Measurements from ENCODE around the gene LRRC18. TPM values are rescaled to one million over a fixed set of nuclear protein-coding genes. Genes with fewer than 3 reads are reported as not detected.

Gene LRRC18
- total RNA-seq, 1 experiment from 2014 or later, result not detected

DNA sequence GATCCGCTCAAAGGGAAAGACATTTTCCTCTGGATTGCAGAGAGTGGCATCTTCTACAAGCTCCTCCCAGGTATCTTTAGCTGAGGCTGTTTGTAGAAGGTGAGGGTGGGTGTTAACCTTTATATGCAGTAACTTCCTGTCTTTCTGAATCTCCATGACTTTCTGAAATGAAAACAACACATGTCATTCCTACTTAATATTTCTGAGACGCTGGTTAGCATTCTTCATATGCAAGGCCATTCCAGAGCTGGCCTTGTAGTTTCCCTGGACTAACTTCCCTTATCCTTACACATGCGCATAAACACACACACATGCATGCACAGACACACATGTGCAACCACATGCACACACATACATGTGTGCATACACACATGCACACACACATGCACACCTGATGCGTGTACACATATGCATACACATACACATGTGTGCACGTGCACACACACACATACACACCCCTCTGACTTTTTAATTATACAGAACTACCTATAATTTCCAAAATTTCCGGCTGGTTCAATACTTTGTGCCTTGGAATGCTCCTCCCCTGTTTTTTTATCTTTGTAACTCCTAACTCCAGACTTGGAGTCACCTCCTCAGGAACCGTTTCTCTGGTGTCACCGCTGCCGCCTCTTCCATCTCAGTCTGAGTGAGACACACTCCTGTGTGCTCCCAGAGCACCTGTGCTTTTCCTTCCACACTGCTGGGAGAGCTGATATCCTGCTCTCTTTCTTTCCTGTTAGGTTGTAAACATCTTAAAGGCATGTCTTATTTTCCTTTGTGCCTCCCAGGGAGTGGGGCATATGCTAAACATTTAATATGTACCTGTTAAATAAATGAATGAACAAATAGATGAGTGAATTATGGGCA, 55.2 kb downstream of the LRRC18 start:
- Histone ChIP-seq H3K27me3 (no peaks in the 10 kb centered on the region), H3K4me1 (no peaks in the 10 kb centered on the region), H3K4me3 (no peak overlapping the region), H3K9me3 (replicated peaks) (no peaks in the 10 kb centered on the region), H3K36me3 (no peaks in the 10 kb centered on the region), H3K27ac (no peak overlapping the region)
- no peak for DNase-seq

- Histone ChIP-seq H3K27me3 (no peaks in the 10 kb centered on the region), H3K4me3 (no peak overlapping the region), H3K36me3 (no peaks in the 10 kb centered on the region), H3K27ac (no peak overlapping the region), H3K9me3 (replicated peaks) (no peaks in the 10 kb centered on the region), H3K4me1 (no peaks in the 10 kb centered on the region)
- DNase-seq, result no peak
These were observed 55.9 kb downstream of the LRRC18 start for GRCh38 chr10:48883701-48884100.

- H3K4me3 ChIP-seq, result no peak overlapping the region
- no peaks in the 10 kb centered on the region for H3K27me3 ChIP-seq
- no peaks in the 10 kb centered on the region for H3K9me3 ChIP-seq (replicated peaks)
- H3K27ac ChIP-seq, result no peak overlapping the region
- no peak for DNase-seq
- H3K4me1 ChIP-seq, result no peaks in the 10 kb centered on the region
- H3K36me3 ChIP-seq, result no peaks in the 10 kb centered on the region
These were observed 56.8 kb downstream of the LRRC18 start for GRCh38 chr10:48882881-48883280.

DNA sequence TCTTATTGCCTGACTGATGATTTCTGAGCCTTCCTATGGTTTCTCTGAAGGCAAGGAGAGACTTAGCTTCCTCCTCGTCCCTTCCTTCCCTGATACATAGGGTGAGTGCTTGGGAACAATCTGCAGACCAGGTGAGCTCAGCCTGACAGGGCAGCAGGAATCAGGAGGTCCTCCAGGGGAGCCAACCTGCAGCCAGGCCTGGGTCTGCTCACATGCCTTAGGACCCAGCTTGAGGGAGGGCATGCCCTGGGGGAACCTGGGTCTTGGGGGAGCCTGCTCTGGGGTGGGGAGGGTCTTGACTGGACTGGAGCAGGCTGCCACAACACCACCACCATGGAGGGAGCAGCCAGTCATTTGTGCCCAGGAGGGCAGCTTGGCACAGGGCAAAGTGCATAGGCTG, 57.7 kb downstream of the LRRC18 start:
- no peaks in the 10 kb centered on the region for H3K4me1 ChIP-seq
- no peaks in the 10 kb centered on the region for H3K27me3 ChIP-seq
- H3K36me3 ChIP-seq, result no peaks in the 10 kb centered on the region
- no peak overlapping the region for H3K4me3 ChIP-seq
- no peak overlapping the region for H3K27ac ChIP-seq
- H3K9me3 ChIP-seq (replicated peaks), result no peaks in the 10 kb centered on the region
- DNase-seq, result no peak

GRCh38 chr10:48880016-48880705, 59.5 kb downstream of the LRRC18 start:
- Histone ChIP-seq H3K4me1 (no peaks in the 10 kb centered on the region), H3K9me3 (replicated peaks) (no peaks in the 10 kb centered on the region), H3K27me3 (no peaks in the 10 kb centered on the region), H3K4me3 (no peak overlapping the region), H3K36me3 (no peaks in the 10 kb centered on the region), H3K27ac (no peak overlapping the region)
- no peak for DNase-seq

DNA sequence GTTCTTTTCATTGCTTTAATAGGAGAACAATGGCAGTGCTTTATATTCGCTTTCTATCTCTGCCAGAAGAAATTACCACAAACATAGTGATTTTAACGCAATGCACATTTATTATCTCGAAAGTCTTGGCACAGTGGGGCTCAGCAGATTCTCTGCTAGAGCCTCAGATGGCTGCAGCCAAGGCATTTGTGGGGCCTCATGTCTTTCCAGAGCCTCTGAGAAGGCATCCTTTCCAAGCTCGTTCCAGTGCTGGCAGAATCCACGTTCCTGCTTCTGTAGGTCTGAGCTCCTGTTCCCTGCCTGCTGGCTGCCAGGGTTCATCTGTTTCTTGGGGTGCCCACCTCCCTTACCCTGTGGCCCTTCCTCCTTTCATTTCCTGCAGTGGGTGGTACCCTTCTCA, 60.2 kb downstream of the LRRC18 start:
- no peak overlapping the region for H3K4me3 ChIP-seq
- no peak for DNase-seq
- H3K27ac ChIP-seq, result no peak overlapping the region
- no peaks in the 10 kb centered on the region for H3K27me3 ChIP-seq
- no peaks in the 10 kb centered on the region for H3K9me3 ChIP-seq (replicated peaks)
- H3K4me1 ChIP-seq, result no peaks in the 10 kb centered on the region
- no peaks in the 10 kb centered on the region for H3K36me3 ChIP-seq

- Histone ChIP-seq H3K27ac (no peak overlapping the region), H3K9me3 (replicated peaks) (no peaks in the 10 kb centered on the region), H3K27me3 (no peaks in the 10 kb centered on the region), H3K36me3 (no peaks in the 10 kb centered on the region), H3K4me3 (no peak overlapping the region), H3K4me1 (no peaks in the 10 kb centered on the region)
- DNase-seq, result no peak
These were observed 61.5 kb downstream of the LRRC18 start for GRCh38 chr10:48878091-48878490.

GRCh38 chr10:48872234-48872633, 67.4 kb downstream of the LRRC18 start:
- Histone ChIP-seq H3K9me3 (replicated peaks) (no peaks in the 10 kb centered on the region), H3K36me3 (no peaks in the 10 kb centered on the region), H3K27me3 (no peaks in the 10 kb centered on the region), H3K4me3 (no peak overlapping the region), H3K27ac (no peak overlapping the region), H3K4me1 (no peaks in the 10 kb centered on the region)
- no peak for DNase-seq

Other genes starting within 250 kb of the LRRC18 start
- 7.1 and 7.2 TPM in 2 replicates for gene VSTM4, start 175.7 kb upstream of the LRRC18 start, total RNA-seq (2014; rRNA removed; shearing (Covaris generic))
- not detected in 2 replicates for gene FAM170B, start 194.2 kb upstream of the LRRC18 start, total RNA-seq (2014; rRNA removed; shearing (Covaris generic))
- gene TMEM273, start 248.6 kb upstream of the LRRC18 start, total RNA-seq (2014; rRNA removed; shearing (Covaris generic)), result 2.1 and 2.5 TPM in 2 replicates

Data from SJCRH30 (cell line).